DOHH2 (cell line): ENCODE data around the gene ANTXR1.

Source experiments
- EZH2phosphoT487 ChIP-seq: fragments of 200-600 bp; sonication (generic); IDR thresholded peaks from 2 replicates; pipeline ENCODE4 v1.6.1; 2017; ENCODE audit warnings: borderline replicate concordance, mild to moderate bottlenecking, antibody characterized with exemption, low read length, moderate library complexity, mixed read lengths
- TF ChIP-seq, protein P1 (sequence below): fragments of 200-600 bp; sonication (generic); IDR thresholded peaks from one replicate; pipeline ENCODE4 v1.5.1; 2014; ENCODE audit warnings: antibody characterized with exemption, mild to moderate bottlenecking, low read depth, low read length; ENCODE audit not compliant: poor library complexity, severe bottlenecking

DNA sequence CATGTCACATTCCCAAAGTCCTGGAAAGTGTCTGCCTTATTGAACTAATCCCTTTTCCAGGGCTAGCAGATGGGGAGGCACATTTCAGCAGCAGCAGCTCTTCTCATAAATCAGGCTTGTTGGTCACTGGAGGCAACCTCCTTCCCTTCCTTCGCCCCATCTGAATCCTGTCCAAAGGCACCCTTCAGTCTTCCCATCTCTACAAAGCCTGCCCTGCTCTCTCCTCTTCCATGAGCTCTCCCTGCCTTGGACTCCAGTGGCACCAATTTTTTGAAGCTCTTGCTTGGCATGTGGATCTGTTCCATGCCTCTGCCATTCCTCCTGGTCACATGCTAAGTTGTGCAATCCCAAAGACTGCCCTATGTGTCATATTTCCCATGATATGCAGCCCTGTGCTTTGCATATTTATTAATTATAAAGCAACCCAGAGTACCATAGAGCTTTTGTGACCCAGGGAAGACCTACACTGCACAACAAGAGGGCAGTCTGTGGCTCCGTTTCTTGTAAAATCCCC is 70.3 kb downstream of the ANTXR1 start:
- TF ChIP-seq, protein P1, sequence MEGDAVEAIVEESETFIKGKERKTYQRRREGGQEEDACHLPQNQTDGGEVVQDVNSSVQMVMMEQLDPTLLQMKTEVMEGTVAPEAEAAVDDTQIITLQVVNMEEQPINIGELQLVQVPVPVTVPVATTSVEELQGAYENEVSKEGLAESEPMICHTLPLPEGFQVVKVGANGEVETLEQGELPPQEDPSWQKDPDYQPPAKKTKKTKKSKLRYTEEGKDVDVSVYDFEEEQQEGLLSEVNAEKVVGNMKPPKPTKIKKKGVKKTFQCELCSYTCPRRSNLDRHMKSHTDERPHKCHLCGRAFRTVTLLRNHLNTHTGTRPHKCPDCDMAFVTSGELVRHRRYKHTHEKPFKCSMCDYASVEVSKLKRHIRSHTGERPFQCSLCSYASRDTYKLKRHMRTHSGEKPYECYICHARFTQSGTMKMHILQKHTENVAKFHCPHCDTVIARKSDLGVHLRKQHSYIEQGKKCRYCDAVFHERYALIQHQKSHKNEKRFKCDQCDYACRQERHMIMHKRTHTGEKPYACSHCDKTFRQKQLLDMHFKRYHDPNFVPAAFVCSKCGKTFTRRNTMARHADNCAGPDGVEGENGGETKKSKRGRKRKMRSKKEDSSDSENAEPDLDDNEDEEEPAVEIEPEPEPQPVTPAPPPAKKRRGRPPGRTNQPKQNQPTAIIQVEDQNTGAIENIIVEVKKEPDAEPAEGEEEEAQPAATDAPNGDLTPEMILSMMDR, result no peak
- no peak for TF ChIP-seq EZH2phosphoT487
